Right lobe of liver (tissue), 6 donors: Measurements from ENCODE around the gene ERCC6L. TPM values are rescaled to one million over a fixed set of nuclear protein-coding genes. Genes with fewer than 3 reads are reported as not detected.
A peak's percentile ranks its signal among the peaks of the same experiment; 100 is the strongest.

Experiments used
- ATAC-seq, 4 donors: fragments of 200-7000 bp; cut with Tn5 transposase; one replicate each; pipeline ENCODE4 v1.9.1; 2020; ENCODE audit warnings: mild to moderate bottlenecking in 4 of 4, moderate library complexity in 4 of 4
- DNase-seq, 3 donors: peaks; one replicate each; pipeline ENCODE4 v3.0.0-alpha.2; 2020
- H3K27ac ChIP-seq, 3 donors: fragments of 200-600 bp; one replicate each; pipeline ENCODE4 v1.8.0; 2022
- H3K27me3 ChIP-seq, 2 donors: fragments of 200-600 bp; one replicate each; pipeline ENCODE4 v1.8.0; 2022
- H3K36me3 ChIP-seq, 4 donors: fragments of 200-600 bp; sonication (generic) in 1 of 4; one replicate each; pipeline versions ENCODE4 v1.5.1 to v1.8.0; 2017 to 2022; ENCODE audit warnings: control low read depth in 1 of 4
- H3K4me1 ChIP-seq, 4 donors: fragments of 200-600 bp; sonication (generic) in 1 of 4; one replicate each; pipeline versions ENCODE4 v1.5.1 to v1.8.0; 2017 to 2022; ENCODE audit warnings: control low read depth in 1 of 4
- H3K4me3 ChIP-seq, 3 donors: fragments of 200-600 bp; one replicate each; pipeline ENCODE4 v1.8.0; 2022
- H3K9me3 ChIP-seq, 4 donors: fragments of 200-600 bp; sonication (generic) in 1 of 4; one replicate each; pipeline versions ENCODE4 v1.5.1 to v1.8.0; 2017 to 2022; ENCODE audit warnings: control low read depth in 1 of 4
- CTCF ChIP-seq, 4 donors: fragments of 200-600 bp in 3 of 4; fragments of 450-650 bp in 1 of 4; IDR thresholded peaks; one replicate each; pipeline versions ENCODE4 v1.5.1 to v1.8.0; 2016 to 2022; ENCODE audit warnings: antibody characterized with exemption in 4 of 4, mild to moderate bottlenecking in 2 of 4
- POLR2A ChIP-seq: fragments of 450-650 bp; IDR thresholded peaks from one replicate; pipeline ENCODE4 v1.6.1; 2017; ENCODE audit warnings: antibody characterized with exemption, mild to moderate bottlenecking
- WGBS: methylation state at CpG from one replicate; pipeline ENCODE4 v1.1.6; 2018; ENCODE audit warnings: low coverage, low lambda C conversion rate; ENCODE audit not compliant: insufficient coverage; ENCODE audit errors: missing lambda C conversion rate; 5-methylcytosine and 5-hydroxymethylcytosine counted together
- intact Hi-C, 2 donors: fragments of 100-400 bp; cut with DNase I; formaldehyde crosslinking; loops; one replicate each; pipeline versions ENCODE4 v1.11.2 to v1.14.1; 2022
- total RNA-seq, 6 experiments: library from RNA; depleted of rRNA in 2 of 6; stranded (reverse); fragments of >200 nt in 2 of 6; fragmentation: NEBNext Ultra II Directional in 3 of 6; extraction: Animal tissue kit (Norgen Biotek cat#: 25700) in 3 of 6; gene quantifications; one replicate each; pipeline versions ENCODE4 v1.1.0 to v1.2.4, GENCODE V29; 2016 to 2023
- donor health status: DM: no; HTN: yes; CAD: no.
- donor health status: DM: no; HTN: no; CAD: no.
- donor health status: DM: no; HTN: no; CAD: no.
- donor health status: DM: no; HTN: yes; CAD: no.
- donor health status: DM: no; HTN: yes; CAD: no.

ERCC6L gene
- total RNA-seq, 6 experiments from 2014 or later = 0.09 to 0.62 (median 0.30) TPM; not detected in 2

GRCh38 chrX:72276478-72276953 is 37.7 kb upstream of the ERCC6L start:
- no peak for TF ChIP-seq CTCF (IDR thresholded peaks at IDR 0.05)
- no peak for TF ChIP-seq POLR2A
- Histone ChIP-seq H3K4me1 (peaks cover 0 to 7% (median 3%) of the 10 kb centered on the region in 4 donors), H3K36me3 (peaks cover 12 to 40% (median 27%) of the 10 kb centered on the region in 4 donors), H3K27me3 (no peaks in the 10 kb centered on the region), H3K9me3 (no peaks in the 10 kb centered on the region), H3K4me3 (peak overlapping the region; percentile 73 to 87 (median 74)), H3K27ac (peak overlapping the region; percentile 67 to 85 (median 80))
- no peak for ATAC-seq
- no peak for DNase-seq
- WGBS = 4% methylated on average over 11 of the region's 18 CpGs
- intact Hi-C loops = no loop called here

- ATAC-seq = no peak
- TF ChIP-seq POLR2A (no peak), CTCF (IDR thresholded peaks at IDR 0.05) (no peak)
- 78% methylated on average over 5 of the region's 5 CpGs for WGBS
- no peak overlapping the region for H3K4me3 ChIP-seq
- H3K4me1 ChIP-seq = peaks cover 0 to 7% (median 3%) of the 10 kb centered on the region in 4 donors
- no peaks in the 10 kb centered on the region for H3K9me3 ChIP-seq
- no peaks in the 10 kb centered on the region for H3K27me3 ChIP-seq
- H3K27ac ChIP-seq = no peak overlapping the region
- DNase-seq = no peak
- H3K36me3 ChIP-seq = peaks cover 15 to 58% (median 40%) of the 10 kb centered on the region in 4 donors
- intact Hi-C loops = no loop called here
These were observed 35.7 kb upstream of the ERCC6L start for GRCh38 chrX:72274526-72274925.

GRCh38 chrX:72273718-72274117 is 34.9 kb upstream of the ERCC6L start:
- intact Hi-C loops = no loop called here
- Histone ChIP-seq H3K9me3 (no peaks in the 10 kb centered on the region), H3K4me3 (no peak overlapping the region), H3K27me3 (no peaks in the 10 kb centered on the region), H3K27ac (no peak overlapping the region), H3K4me1 (peaks cover 0 to 7% (median 3%) of the 10 kb centered on the region in 4 donors), H3K36me3 (peaks cover 15 to 66% (median 43%) of the 10 kb centered on the region in 4 donors)
- TF ChIP-seq CTCF (IDR thresholded peaks at IDR 0.05) = no peak
- no peak for TF ChIP-seq POLR2A
- WGBS = 100% methylated on average over 6 of the region's 6 CpGs
- ATAC-seq (no peak), DNase-seq (no peak)

- H3K27me3 ChIP-seq = no peaks in the 10 kb centered on the region
These were observed 34.0 kb upstream of the ERCC6L start for GRCh38 chrX:72272868-72273267.

More at GRCh38 chrX:72272868-72273267, 34.0 kb upstream of the ERCC6L start:
- ATAC-seq (no peak), DNase-seq (no peak)
- H3K4me1 ChIP-seq = peaks cover 0 to 7% (median 3%) of the 10 kb centered on the region in 4 donors
- H3K4me3 ChIP-seq = no peak overlapping the region
- WGBS = 69% methylated on average over 3 of the region's 3 CpGs
- intact Hi-C loops = no loop called here
- H3K36me3 ChIP-seq = peaks cover 15 to 73% (median 47%) of the 10 kb centered on the region in 4 donors
- H3K27ac ChIP-seq = no peak overlapping the region
- no peak for TF ChIP-seq POLR2A
- no peak for TF ChIP-seq CTCF (IDR thresholded peaks at IDR 0.05)
- H3K9me3 ChIP-seq = no peaks in the 10 kb centered on the region
